Sigmoid colon (tissue), 4 donors: ENCODE data around the gene CDK5R1.

Experiments used
- EP300 ChIP-seq, 4 donors: sonication (generic); formaldehyde crosslinking; IDR thresholded peaks; one replicate each; pipeline ENCODE4 v1.6.1; 2017; ENCODE audit warnings: antibody characterized with exemption in 4 of 4
- POLR2A ChIP-seq, 2 donors: fragments of 450-650 bp; IDR thresholded peaks; one replicate each; pipeline ENCODE4 v1.6.1; 2016; ENCODE audit warnings: antibody characterized with exemption in 2 of 2, mild to moderate bottlenecking in 2 of 2, moderate library complexity in 2 of 2
- POLR2AphosphoS5 ChIP-seq, 4 donors: sonication (generic); formaldehyde crosslinking; IDR thresholded peaks; one replicate each; pipeline ENCODE4 v1.6.1; 2017; ENCODE audit warnings: antibody characterized with exemption in 4 of 4
- TF ChIP-seq, protein P1 (sequence below), 4 experiments: fragments of 450-650 bp in 3 of 4; fragments of 200-600 bp in 1 of 4; IDR thresholded peaks; one replicate each; pipeline ENCODE4 v1.5.1; 2016 to 2019; ENCODE audit warnings: antibody characterized with exemption in 4 of 4, mild to moderate bottlenecking in 3 of 4, moderate library complexity in 2 of 4

DNA sequence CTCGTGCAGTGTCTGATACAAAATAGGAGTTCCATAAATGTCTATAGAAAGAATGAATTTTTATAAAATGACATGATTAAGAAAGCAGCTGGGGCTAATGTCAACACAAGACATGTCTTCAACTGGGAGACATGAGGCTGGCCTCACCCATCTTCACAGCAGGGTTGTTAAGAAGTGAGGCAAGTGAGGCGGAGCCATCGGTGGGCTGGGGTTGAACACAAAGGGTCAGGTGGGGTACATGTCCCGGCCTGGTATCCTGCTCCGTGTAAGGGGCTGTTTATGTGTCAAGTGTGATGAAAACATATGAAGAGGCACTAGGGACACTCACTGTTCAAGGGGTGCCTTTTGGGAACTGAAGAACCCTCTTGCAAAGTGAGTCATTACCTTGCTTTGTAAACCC is 22.1 kb downstream of the CDK5R1 start:
- TF ChIP-seq, protein P1, sequence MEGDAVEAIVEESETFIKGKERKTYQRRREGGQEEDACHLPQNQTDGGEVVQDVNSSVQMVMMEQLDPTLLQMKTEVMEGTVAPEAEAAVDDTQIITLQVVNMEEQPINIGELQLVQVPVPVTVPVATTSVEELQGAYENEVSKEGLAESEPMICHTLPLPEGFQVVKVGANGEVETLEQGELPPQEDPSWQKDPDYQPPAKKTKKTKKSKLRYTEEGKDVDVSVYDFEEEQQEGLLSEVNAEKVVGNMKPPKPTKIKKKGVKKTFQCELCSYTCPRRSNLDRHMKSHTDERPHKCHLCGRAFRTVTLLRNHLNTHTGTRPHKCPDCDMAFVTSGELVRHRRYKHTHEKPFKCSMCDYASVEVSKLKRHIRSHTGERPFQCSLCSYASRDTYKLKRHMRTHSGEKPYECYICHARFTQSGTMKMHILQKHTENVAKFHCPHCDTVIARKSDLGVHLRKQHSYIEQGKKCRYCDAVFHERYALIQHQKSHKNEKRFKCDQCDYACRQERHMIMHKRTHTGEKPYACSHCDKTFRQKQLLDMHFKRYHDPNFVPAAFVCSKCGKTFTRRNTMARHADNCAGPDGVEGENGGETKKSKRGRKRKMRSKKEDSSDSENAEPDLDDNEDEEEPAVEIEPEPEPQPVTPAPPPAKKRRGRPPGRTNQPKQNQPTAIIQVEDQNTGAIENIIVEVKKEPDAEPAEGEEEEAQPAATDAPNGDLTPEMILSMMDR (IDR thresholded peaks at IDR 0.05): no peak
- TF ChIP-seq POLR2A (IDR thresholded peaks at IDR 0.05): no peak
- no peak for TF ChIP-seq POLR2AphosphoS5 (IDR thresholded peaks at IDR 0.05)
- TF ChIP-seq EP300 (IDR thresholded peaks at IDR 0.05): no peak
